Chondrocyte (in vitro differentiated cells): ENCODE results near the gene C13orf46. TPM values are rescaled to one million over a fixed set of nuclear protein-coding genes. Genes with fewer than 3 reads are reported as not detected.
A peak's percentile ranks its signal among the peaks of the same experiment; 100 is the strongest.

Experiments used
- DNase-seq: peaks from one replicate; pipeline ENCODE4 v3.0.0; 2021; ENCODE audit warnings: mixed read lengths, low spot score
- H3K27ac Mint-ChIP-seq: one replicate; pipeline ENCODE4 v1.8.0; 2021; ENCODE audit warnings: mild to moderate bottlenecking, moderate library complexity, mixed read lengths; ENCODE audit not compliant: unreplicated experiment
- H3K27me3 Mint-ChIP-seq: 2 replicates; pipeline ENCODE4 v1.8.0; 2021; ENCODE audit warnings: low read depth, mixed read lengths
- H3K36me3 Mint-ChIP-seq: 2 replicates; pipeline ENCODE4 v1.8.0; 2021; ENCODE audit warnings: low read depth, mixed read lengths
- H3K4me1 Mint-ChIP-seq: 2 replicates; pipeline ENCODE4 v1.8.0; 2021; ENCODE audit warnings: low read depth, mild to moderate bottlenecking, mixed read lengths
- H3K4me3 Mint-ChIP-seq: one replicate; pipeline ENCODE4 v1.8.0; 2021; ENCODE audit warnings: mild to moderate bottlenecking, moderate library complexity, mixed read lengths; ENCODE audit not compliant: unreplicated experiment
- H3K9me3 Mint-ChIP-seq: 2 replicates; pipeline ENCODE4 v1.8.0; 2021; ENCODE audit warnings: low read depth, mixed read lengths
- CTCF ChIP-seq: fragments of 200-600 bp; sonication (generic); IDR thresholded peaks from 2 replicates; pipeline ENCODE4 v1.5.0; 2021; ENCODE audit warnings: antibody characterized with exemption, mild to moderate bottlenecking, moderate library complexity
- total RNA-seq: library from RNA; stranded (reverse); gene quantifications from 3 replicates; pipeline ENCODE4 v1.2.1, GENCODE V29; 2021

The C13orf46 gene
- total RNA-seq, 1 donor from 2014 or later, result 2.2 TPM

DNA sequence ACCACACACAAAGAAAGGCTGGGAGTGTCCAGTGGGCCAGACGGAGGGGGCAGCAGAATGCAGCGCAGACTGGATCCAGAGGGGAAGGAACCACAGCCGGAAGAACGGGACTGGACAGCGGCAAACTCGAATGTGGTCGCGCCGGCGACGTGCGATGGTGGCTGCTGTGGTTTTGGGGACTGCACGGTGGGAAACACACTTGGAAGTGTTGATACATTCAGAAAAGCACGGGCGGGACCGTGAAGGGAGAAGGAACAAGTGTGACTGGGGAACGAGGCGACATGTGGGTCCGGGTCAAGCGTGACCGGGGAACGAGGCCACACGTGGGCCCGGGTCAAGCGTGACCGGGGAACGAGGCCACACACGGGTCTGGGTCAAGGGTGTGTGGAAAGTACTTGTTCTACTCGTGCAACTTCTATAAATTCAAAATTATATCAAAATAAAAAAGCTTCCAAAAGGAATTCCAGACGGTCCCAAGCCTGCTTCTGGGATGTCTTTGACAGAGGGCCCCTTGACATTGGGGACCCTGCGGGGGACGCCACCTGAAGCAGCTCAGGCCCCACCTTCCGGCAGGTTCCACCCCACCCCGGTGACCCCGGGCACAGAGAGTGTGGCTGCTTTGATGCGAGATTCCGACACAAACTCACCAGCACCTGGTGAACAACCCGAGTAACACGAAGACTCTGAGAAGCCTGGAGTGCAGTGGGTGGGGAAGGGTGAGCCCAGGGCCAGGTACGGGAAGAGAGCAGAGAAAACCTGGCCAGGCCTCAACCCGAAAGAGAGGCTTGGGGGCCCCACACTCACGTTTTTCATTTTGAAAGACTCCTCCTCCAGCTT lies 25.1 kb upstream of the C13orf46 start:
- H3K4me3 Mint-ChIP-seq, result no peak overlapping the region
- H3K36me3 Mint-ChIP-seq, result peaks cover 21% of the 10 kb centered on the region
- DNase-seq, result peak; percentile 73
- peak overlapping the region; percentile 24 for H3K27ac Mint-ChIP-seq
- TF ChIP-seq CTCF, result no peak
- no peaks in the 10 kb centered on the region for H3K9me3 Mint-ChIP-seq
- H3K4me1 Mint-ChIP-seq, result peaks cover 4% of the 10 kb centered on the region
- H3K27me3 Mint-ChIP-seq, result no peaks in the 10 kb centered on the region

DNA sequence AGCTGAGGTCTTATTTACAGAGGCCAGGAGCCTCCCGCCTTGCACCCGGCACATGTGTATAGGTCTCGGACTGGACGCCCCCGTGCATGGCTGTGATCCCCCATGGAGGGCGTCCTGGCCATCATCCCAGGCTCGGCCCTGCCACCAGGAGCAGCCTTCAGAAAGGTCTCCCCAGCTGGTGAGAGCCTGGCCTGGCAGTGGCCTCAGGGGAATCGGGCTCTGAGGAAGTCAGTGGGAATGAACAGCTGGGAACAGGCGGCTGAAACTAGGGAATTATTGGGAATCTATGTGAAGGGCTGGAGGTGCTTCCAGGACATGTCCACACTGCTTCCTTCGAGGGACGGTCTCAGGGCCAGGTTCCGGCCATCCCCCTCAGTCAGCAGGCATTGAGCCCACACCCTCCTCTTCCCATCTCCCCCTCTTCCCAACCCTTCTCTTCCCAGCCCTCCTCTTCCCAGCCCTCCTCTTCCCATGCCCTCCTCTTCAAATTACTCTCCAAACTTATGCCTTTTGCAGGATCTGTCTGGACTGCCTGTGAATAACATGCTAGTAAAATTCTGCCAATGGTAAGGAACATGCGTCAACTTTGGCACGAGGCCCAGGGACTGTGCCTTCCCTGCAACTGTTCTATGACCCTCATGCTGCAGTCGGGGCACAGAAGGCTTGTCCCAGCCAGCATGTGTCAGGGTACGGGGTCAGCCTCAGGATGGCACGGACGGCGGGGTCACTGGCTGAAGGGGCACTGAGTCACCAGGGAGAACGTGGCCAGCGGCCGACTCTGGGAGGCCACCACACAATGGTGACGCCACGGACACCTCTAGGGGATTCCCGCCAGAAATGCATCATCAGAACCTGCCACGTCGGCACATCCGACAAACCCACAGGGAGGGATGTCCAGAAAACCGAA lies 24.2 kb upstream of the C13orf46 start:
- Mint-ChIP-seq H3K4me3 (no peak overlapping the region), H3K27ac (peak overlapping the region; percentile 64), H3K27me3 (no peaks in the 10 kb centered on the region), H3K36me3 (peaks cover 21% of the 10 kb centered on the region), H3K4me1 (peaks cover 4% of the 10 kb centered on the region), H3K9me3 (no peaks in the 10 kb centered on the region)
- peak; percentile 83 for DNase-seq
- TF ChIP-seq CTCF, result no peak

GRCh38 chr13:113996912-113997745 lies 23.3 kb upstream of the C13orf46 start:
- Mint-ChIP-seq H3K9me3 (no peaks in the 10 kb centered on the region), H3K4me1 (peaks cover 4% of the 10 kb centered on the region), H3K4me3 (no peak overlapping the region), H3K27me3 (no peaks in the 10 kb centered on the region), H3K36me3 (peaks cover 26% of the 10 kb centered on the region), H3K27ac (no peak overlapping the region)
- no peak for TF ChIP-seq CTCF
- DNase-seq, result peak; percentile 48

DNA sequence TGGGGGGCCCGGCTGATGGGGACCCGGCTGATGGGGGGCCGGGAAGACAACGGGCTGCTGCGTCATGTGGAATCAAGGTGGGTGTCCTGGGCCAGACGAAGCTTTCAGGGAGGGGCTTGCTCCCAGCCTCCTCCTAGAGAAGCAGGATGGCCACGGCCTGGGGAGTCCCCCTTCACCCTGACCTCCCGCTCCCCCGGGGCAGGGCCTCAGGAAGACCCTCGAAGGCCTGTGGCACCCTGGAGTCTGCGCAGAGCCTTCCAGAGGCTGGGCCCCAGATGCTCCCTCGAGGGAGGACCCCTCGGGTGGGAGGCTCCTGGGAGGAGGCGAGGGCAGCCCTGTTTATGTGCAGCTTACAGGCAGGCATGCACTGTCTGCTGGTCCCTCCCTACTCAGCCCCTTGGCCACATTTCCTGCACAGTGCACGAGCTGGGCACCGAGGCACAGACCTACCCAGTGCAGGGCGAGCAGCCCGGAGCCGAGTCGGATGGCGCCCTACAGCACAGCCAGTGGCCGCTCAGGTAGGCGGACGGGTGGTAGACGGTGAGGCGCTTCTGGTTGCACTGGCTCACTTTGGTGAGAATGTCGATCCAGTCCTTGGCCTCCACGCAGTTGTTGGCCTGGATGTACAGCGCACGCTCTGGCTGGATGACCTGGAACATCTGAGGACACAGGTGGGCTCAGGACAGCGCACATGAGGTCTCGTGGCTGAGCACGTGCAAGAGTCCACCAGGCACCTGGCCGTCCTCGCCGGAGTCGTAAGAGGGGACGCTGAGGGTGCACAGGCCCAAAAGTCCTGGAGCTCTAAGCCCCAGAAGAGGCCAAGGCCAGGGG lies 22.4 kb upstream of the C13orf46 start:
- H3K27me3 Mint-ChIP-seq, result no peaks in the 10 kb centered on the region
- no peaks in the 10 kb centered on the region for H3K9me3 Mint-ChIP-seq
- peaks cover 28% of the 10 kb centered on the region for H3K36me3 Mint-ChIP-seq
- H3K27ac Mint-ChIP-seq, result no peak overlapping the region
- no peak for TF ChIP-seq CTCF
- DNase-seq, result peak; percentile 86
- no peak overlapping the region for H3K4me3 Mint-ChIP-seq
- peaks cover 4% of the 10 kb centered on the region for H3K4me1 Mint-ChIP-seq
